K562 (cell line): Measurements from ENCODE around the gene ZNF318. TPM values are rescaled to one million over a fixed set of nuclear protein-coding genes. Genes with fewer than 3 reads are reported as not detected.

ENCODE experiments used
- ETS1 ChIP-seq: conservative IDR thresholded peaks from 2 replicates; pipeline ENCODE4 v1.6.1; 2011; ENCODE audit warnings: low read depth, mild to moderate bottlenecking, low read length; ENCODE audit not compliant: control insufficient read depth
- FOXK2 ChIP-seq, 2 experiments: fragments of 450-650 bp; IDR thresholded peaks in 1 of 2; conservative IDR thresholded peaks in 1 of 2; 2 replicates each; pipeline ENCODE4 v1.6.1; 2016; ENCODE audit warnings: low read depth in 2 of 2, mild to moderate bottlenecking in 1 of 2
- KDM1A ChIP-seq, 2 experiments: fragments of 450-650 bp; IDR thresholded peaks; 2 replicates each; pipeline ENCODE4 v1.6.1; 2016; ENCODE audit warnings: mild to moderate bottlenecking in 2 of 2
- MAFK ChIP-seq: IDR thresholded peaks from 2 replicates; pipeline ENCODE4 v1.6.1; 2011; ENCODE audit warnings: low read length, improper control_type of control experiment
- MAZ ChIP-seq, 2 experiments: fragments of 450-650 bp in 1 of 2; sonication (generic) in 1 of 2; formaldehyde crosslinking; IDR thresholded peaks in 1 of 2; conservative IDR thresholded peaks in 1 of 2; 2 replicates each; pipeline versions ENCODE4 v1.4.0 to v1.5.0; 2020; ENCODE audit warnings: mild to moderate bottlenecking in 1 of 2, missing genetic modification reagents in 1 of 2
- MTA2 ChIP-seq: fragments of 450-650 bp; IDR thresholded peaks from 2 replicates; pipeline ENCODE4 v1.6.1; 2016; ENCODE audit warnings: low read depth
- NRF1 ChIP-seq, 2 experiments: fragments of 450-650 bp; IDR thresholded peaks in 1 of 2; conservative IDR thresholded peaks in 1 of 2; 2 replicates each; pipeline ENCODE4 v1.6.1; 2014; ENCODE audit warnings: mild to moderate bottlenecking in 2 of 2
- PHF21A ChIP-seq: fragments of 450-650 bp; IDR thresholded peaks from 2 replicates; pipeline ENCODE4 v1.6.1; 2017; ENCODE audit warnings: low read depth, borderline replicate concordance
- RBBP5 ChIP-seq: fragments of 200-600 bp; sonication (generic); IDR thresholded peaks from 2 replicates; pipeline ENCODE4 v1.6.1; 2012; ENCODE audit warnings: borderline replicate concordance, mild to moderate bottlenecking, low read length, control low read depth, inconsistent platforms; ENCODE audit not compliant: insufficient read depth, poor library complexity, severe bottlenecking
- RCOR1 ChIP-seq, 2 experiments: IDR thresholded peaks; 2 replicates each; pipeline ENCODE4 v1.6.1; 2012; ENCODE audit warnings: low read depth in 2 of 2, low read length in 2 of 2, borderline replicate concordance in 1 of 2, improper control_type of control experiment in 1 of 2
- SMARCA4 ChIP-seq: fragments of 450-650 bp; IDR thresholded peaks from 2 replicates; pipeline ENCODE4 v1.6.1; 2016
- polyA plus RNA-seq, 8 experiments: library from polyadenylated mRNA; depleted of rRNA in 4 of 8; stranded (reverse) in 5 of 8; unstranded in 3 of 8; fragments of >200 nt; fragmentation: Nextera tagmentation in 2 of 8; fragmentation: Illumina TruSeq in 1 of 8; extraction: Ambion mirVana in 2 of 8; extraction: Trizol in 1 of 8; gene quantifications; 2 replicates each; pipeline versions ENCODE4 v1.2.1 to v1.2.3, GENCODE V29; 2011 to 2014; ENCODE audit warnings: inconsistent platforms in 1 of 8, missing spikeins in 1 of 8
- total RNA-seq, 7 experiments: library from RNA; depleted of rRNA in 6 of 7; stranded (reverse); fragments of >200 nt in 6 of 7; fragmentation: Illumina TruSeq in 2 of 7; extraction: Trizol in 2 of 7; gene quantifications; 2 replicates each; pipeline versions ENCODE4 v1.2.1 to v1.2.3, GENCODE V29; 2011 to 2021; ENCODE audit warnings: low replicate concordance in 1 of 7
- TF ChIP-seq, protein P1 (sequence below): fragments of 200-800 bp; sonication (Bioruptor generic); IDR thresholded peaks from 2 replicates; pipeline ENCODE4 v1.6.1; 2017; ENCODE audit warnings: missing genetic modification characterization, missing compliant biosample characterization

ZNF318 gene
- total and polyA plus RNA-seq, 9 of the 15 experiments (the other 6 are each of a cell fraction or from before 2014, with no cell fraction given), result 3.2 to 19.0 (median 9.2) TPM

GRCh38 chr6:43390753-43391439, 21.4 kb upstream of the ZNF318 start (continued):
- peak; percentile 75 to 83 for TF ChIP-seq KDM1A (IDR thresholded peaks at IDR 0.05)
- TF ChIP-seq FOXK2 (conservative IDR thresholded peaks at IDR 0.05 in 1 of 2, IDR thresholded peaks at IDR 0.05 in 1 of 2; ENCODE audit: low read depth in 2 of 2), result 0 out of 4 replicates have a peak, but pooled peaks of 1 of the 2 experiments have one; percentile 9
- 0 out of 2 replicates have a peak, but pooled peaks have one; percentile 25 for TF ChIP-seq ETS1
- peak; percentile 24 for TF ChIP-seq RBBP5
- TF ChIP-seq MAZ (CRISPR knock-in tag; conservative IDR thresholded peaks at IDR 0.05 in 1 of 2, IDR thresholded peaks at IDR 0.05 in 1 of 2), result peak in 1 of 2 experiments; percentile 51; a peak in 1 of 4 replicates
- peak; percentile 21 to 26; a peak in 2 of 4 replicates for TF ChIP-seq NRF1 (conservative IDR thresholded peaks at IDR 0.05 in 1 of 2, IDR thresholded peaks at IDR 0.05 in 1 of 2)
- TF ChIP-seq, protein P1, sequence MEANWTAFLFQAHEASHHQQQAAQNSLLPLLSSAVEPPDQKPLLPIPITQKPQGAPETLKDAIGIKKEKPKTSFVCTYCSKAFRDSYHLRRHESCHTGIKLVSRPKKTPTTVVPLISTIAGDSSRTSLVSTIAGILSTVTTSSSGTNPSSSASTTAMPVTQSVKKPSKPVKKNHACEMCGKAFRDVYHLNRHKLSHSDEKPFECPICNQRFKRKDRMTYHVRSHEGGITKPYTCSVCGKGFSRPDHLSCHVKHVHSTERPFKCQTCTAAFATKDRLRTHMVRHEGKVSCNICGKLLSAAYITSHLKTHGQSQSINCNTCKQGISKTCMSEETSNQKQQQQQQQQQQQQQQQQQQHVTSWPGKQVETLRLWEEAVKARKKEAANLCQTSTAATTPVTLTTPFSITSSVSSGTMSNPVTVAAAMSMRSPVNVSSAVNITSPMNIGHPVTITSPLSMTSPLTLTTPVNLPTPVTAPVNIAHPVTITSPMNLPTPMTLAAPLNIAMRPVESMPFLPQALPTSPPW (CRISPR knock-in tag), result peak; percentile 46; the same call in 1 of the 2 replicates
- peak; percentile 70 for TF ChIP-seq MAFK
- TF ChIP-seq RCOR1 (IDR thresholded peaks at IDR 0.05; ENCODE audit: borderline replicate concordance in 1 of 2, low read depth in 2 of 2, low read length in 2 of 2), result peak in 1 of 2 experiments; percentile 79; a peak in 2 of 4 replicates
- peak; percentile 43 for TF ChIP-seq MTA2
- TF ChIP-seq PHF21A, result 0 out of 2 replicates have a peak, but pooled peaks have one; percentile 24
- peak; percentile 37; the same call in 1 of the 2 replicates for TF ChIP-seq SMARCA4
